Measurements from ENCODE around the gene MLF2. TPM values are rescaled to one million over a fixed set of nuclear protein-coding genes. Genes with fewer than 3 reads are reported as not detected.

Gene MLF2, protein sequence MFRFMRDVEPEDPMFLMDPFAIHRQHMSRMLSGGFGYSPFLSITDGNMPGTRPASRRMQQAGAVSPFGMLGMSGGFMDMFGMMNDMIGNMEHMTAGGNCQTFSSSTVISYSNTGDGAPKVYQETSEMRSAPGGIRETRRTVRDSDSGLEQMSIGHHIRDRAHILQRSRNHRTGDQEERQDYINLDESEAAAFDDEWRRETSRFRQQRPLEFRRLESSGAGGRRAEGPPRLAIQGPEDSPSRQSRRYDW
- total RNA-seq (2022; extraction: Qiagen RNA extraction), result 268 to 304 TPM (median 292 TPM) in 5 replicates

GRCh38 chr12:6752921-6753771, at the start of gene MLF2:
Gene MLF2, minus strand, starts transcription at chr12:6753141. Its CDS starts 807 bp downstream, at chr12:6752334.

DNA sequence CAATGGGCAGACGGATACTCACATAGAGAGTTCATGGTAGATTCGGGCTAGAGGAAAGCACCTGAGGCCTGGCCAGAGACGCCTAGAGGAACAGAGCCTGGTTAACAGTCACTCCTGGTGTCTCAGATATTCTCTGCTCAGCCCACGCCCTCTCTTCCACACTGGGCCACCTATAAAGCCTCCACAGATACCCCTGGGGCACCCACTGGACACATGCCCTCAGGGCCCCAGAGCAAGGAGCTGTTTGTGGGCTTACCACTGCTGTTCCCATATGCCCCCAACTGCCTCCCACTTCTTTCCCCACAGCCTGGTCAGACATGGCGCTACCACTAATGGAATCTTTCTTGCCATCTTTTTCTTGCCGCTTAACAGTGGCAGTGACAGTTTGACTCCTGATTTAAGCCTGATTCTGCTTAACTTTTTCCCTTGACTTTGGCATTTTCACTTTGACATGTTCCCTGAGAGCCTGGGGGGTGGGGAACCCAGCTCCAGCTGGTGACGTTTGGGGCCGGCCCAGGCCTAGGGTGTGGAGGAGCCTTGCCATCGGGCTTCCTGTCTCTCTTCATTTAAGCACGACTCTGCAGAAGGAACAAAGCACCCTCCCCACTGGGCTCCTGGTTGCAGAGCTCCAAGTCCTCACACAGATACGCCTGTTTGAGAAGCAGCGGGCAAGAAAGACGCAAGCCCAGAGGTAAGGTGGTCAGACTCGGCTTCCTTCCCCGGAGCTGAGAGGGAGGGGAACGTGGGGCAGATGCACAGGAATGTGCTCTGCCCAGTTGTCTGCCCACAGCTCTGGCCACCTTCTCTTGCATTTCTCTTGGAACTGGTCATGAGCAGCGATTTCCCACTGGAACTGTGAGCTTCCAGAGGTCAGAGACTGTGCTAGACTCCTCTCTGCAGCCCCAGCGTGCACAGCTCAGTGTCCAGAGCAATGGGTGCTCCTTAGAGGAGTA, 36.3 kb upstream of the MLF2 start, which contains the start of gene CD4:
Gene CD4, plus strand, starts transcription at position 557 of the 953 bp plus-strand sequence. CDS start 10,611 bp downstream, outside the sequence.

DNA sequence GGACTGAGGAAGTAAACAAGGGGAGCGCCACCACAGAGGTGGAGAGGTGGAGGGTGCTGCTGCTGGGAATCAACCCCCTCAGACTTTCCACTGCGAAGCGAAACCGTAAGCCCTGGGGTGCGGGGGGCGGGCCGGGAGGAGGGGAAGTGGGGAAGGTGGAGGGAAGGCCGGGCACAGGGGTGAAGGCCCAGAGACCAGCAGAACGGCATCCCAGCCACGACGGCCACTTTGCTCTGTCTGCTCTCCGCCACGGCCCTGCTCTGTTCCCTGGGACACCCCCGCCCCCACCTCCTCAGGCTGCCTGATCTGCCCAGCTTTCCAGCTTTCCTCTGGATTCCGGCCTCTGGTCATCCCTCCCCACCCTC, 19.4 kb upstream of the MLF2 start, which contains the start of gene LAG3:
Gene LAG3, plus strand, starts transcription at position 190 of the 365 bp plus-strand sequence. CDS start 333 bp downstream, outside the sequence.

DNA sequence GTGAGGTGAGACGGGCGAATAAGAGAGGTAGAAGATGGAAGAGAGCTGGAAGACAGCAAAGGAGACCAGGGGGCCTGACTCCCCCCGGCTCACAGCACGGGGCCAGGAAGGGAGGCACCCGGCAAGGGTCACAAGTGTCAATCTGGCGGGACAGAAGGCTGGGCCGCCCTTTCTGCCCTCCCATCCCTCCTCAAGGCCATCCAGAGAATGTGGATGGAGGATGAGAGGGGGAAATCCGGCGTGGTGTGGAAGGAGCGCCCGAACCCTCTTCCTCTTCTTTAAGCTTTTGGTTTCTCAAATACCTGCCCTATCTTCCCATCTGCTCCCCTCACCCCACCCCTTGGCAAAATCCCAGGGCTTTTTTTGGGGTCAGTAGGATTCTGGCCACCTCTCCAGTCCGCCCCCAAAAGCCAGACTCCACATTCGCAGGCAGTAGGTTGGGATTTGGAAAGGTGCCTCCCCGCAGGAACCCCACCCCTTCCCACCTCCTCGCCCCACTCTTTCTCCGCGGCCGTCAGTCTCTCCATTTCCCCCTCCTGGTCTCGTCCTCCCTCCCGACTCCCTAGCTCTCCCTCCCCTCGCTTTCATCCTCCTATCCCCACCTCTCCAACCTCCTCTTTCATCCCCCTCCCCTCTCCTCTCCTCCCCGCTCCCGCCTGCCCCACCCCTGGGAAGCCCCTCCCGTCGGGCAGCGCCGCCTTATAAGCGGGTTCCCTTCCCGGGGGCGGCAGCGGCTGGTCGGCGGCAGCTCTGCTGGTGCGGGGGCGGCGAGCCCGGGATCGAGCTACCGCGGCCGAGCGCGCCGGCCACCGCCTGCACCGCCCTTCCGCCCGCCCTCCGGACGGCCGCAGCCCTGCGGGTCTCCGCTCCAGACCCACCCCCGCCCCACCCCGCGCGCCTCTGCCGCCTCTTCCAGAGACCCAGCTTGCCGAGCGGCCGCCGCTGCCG, 13.0 kb upstream of the MLF2 start, which contains the start of gene PTMS:
Gene PTMS, plus strand, starts transcription at position 730 of the 948 bp plus-strand sequence. CDS start 343 bp downstream, outside the sequence.

GRCh38 chr12:6723607-6724408, 29.1 kb downstream of the MLF2 start, which contains the start of gene COPS7A:
Gene COPS7A, plus strand, starts transcription at chr12:6724046. Its CDS starts 611 bp downstream, at chr12:6724657.

DNA sequence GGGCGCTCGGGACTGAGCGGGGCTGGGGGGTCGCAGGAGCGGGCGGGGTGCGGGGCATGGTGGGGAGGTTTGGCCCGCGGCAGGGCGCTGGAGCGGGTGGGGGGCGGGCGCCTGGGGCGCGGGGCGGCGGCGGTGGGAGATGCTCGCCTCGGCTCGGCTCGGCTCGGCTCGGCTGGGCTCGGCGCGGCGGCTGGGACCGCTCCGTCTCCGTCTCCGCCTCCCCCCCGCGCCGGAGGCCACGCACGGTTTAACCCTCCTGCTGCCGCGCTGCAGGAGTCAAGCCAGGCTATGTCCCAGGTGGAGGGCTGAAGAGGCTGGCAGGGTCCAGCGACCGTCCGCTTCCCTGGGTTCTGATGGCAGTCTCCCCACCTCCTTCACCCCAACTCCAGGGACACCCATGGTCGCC, 52.3 kb downstream of the MLF2 start, which contains the start of gene PIANP:
Gene PIANP, minus strand, starts transcription at position 170 of the 406 bp plus-strand sequence. CDS start 2,754 bp downstream, outside the sequence.

Other genes starting within 250 kb of the MLF2 start
- 6,774 to 9,343 TPM (median 8,942 TPM) in 5 replicates for gene GAPDH, start 218.6 kb downstream of the MLF2 start, total RNA-seq (2022; extraction: Qiagen RNA extraction)
- 1.5 to 2.3 TPM (median 1.6 TPM) in 5 replicates for gene IFFO1, start 197.1 kb downstream of the MLF2 start, total RNA-seq (2022; extraction: Qiagen RNA extraction)
- 86.7 to 99.6 TPM (median 96.7 TPM) in 5 replicates for gene NOP2, start 184.8 kb downstream of the MLF2 start, total RNA-seq (2022; extraction: Qiagen RNA extraction)
- gene CHD4, start 145.8 kb downstream of the MLF2 start, total RNA-seq (2022; extraction: Qiagen RNA extraction), result 52.7 to 76.9 TPM (median 54.3 TPM) in 5 replicates
- 0.53 to 0.92 TPM (median 0.65 TPM) in 5 replicates for gene LPAR5, start 117.2 kb downstream of the MLF2 start, total RNA-seq (2022; extraction: Qiagen RNA extraction)
- 0.13 to 0.28 TPM (median 0.17 TPM) in 3 of 5 replicates, not detected in the others for gene ACRBP, start 105.7 kb downstream of the MLF2 start, total RNA-seq (2022; extraction: Qiagen RNA extraction)
- 12.0 to 17.7 TPM (median 14.7 TPM) in 5 replicates for gene ING4, start 90.0 kb downstream of the MLF2 start, total RNA-seq (2022; extraction: Qiagen RNA extraction)
- 50.4 to 60.8 TPM (median 56.9 TPM) in 5 replicates for gene ZNF384, start 63.8 kb downstream of the MLF2 start, total RNA-seq (2022; extraction: Qiagen RNA extraction)
- 0.75 to 1.00 TPM (median 0.92 TPM) in 5 replicates for gene PIANP, start 52.3 kb downstream of the MLF2 start, total RNA-seq (2022; extraction: Qiagen RNA extraction)
- gene COPS7A, start 29.1 kb downstream of the MLF2 start, total RNA-seq (2022; extraction: Qiagen RNA extraction), result 50.2 to 55.9 TPM (median 55.2 TPM) in 5 replicates
- gene PTMS, start 13.2 kb upstream of the MLF2 start, total RNA-seq (2022; extraction: Qiagen RNA extraction), result 589 to 916 TPM (median 868 TPM) in 5 replicates
- 0.83 to 1.6 TPM (median 1.4 TPM) in 5 replicates for gene LAG3, start 19.4 kb upstream of the MLF2 start, total RNA-seq (2022; extraction: Qiagen RNA extraction)
- gene CD4, start 36.4 kb upstream of the MLF2 start, total RNA-seq (2022; extraction: Qiagen RNA extraction), result 0.01 to 0.06 TPM in 2 of 5 replicates, not detected in the others
- gene GPR162, start 68.7 kb upstream of the MLF2 start, total RNA-seq (2022; extraction: Qiagen RNA extraction), result 0.26 to 0.41 TPM (median 0.33 TPM) in 5 replicates
- gene P3H3, start 75.3 kb upstream of the MLF2 start, total RNA-seq (2022; extraction: Qiagen RNA extraction), result 22.2 to 28.3 TPM (median 26.4 TPM) in 5 replicates
- 0.92 to 2.1 TPM (median 1.4 TPM) in 5 replicates for gene GNB3, start 87.8 kb upstream of the MLF2 start, total RNA-seq (2022; extraction: Qiagen RNA extraction)
- 72.8 to 80.0 TPM (median 76.6 TPM) in 5 replicates for gene CDCA3, start 98.1 kb upstream of the MLF2 start, total RNA-seq (2022; extraction: Qiagen RNA extraction)
- gene USP5, start 99.0 kb upstream of the MLF2 start, total RNA-seq (2022; extraction: Qiagen RNA extraction), result 71.9 to 93.6 TPM (median 77.7 TPM) in 5 replicates
- gene TPI1, start 114.4 kb upstream of the MLF2 start, total RNA-seq (2022; extraction: Qiagen RNA extraction), result 1,494 to 1,665 TPM (median 1,624 TPM) in 5 replicates
- gene SPSB2, start 120.2 kb upstream of the MLF2 start, total RNA-seq (2022; extraction: Qiagen RNA extraction), result 24.5 to 34.1 TPM (median 33.9 TPM) in 5 replicates
- 15.6 to 19.4 TPM (median 16.9 TPM) in 5 replicates for gene LRRC23, start 151.7 kb upstream of the MLF2 start, total RNA-seq (2022; extraction: Qiagen RNA extraction)
- gene ENO2, start 161.4 kb upstream of the MLF2 start, total RNA-seq (2022; extraction: Qiagen RNA extraction), result 29.0 to 33.1 TPM (median 32.0 TPM) in 5 replicates
- 50.9 to 76.0 TPM (median 73.6 TPM) in 5 replicates for gene ATN1, start 174.8 kb upstream of the MLF2 start, total RNA-seq (2022; extraction: Qiagen RNA extraction)
- gene RNU7-1, start 190.7 kb upstream of the MLF2 start, total RNA-seq (2022; extraction: Qiagen RNA extraction), result not detected in 5 replicates
- gene C12orf57, start 190.9 kb upstream of the MLF2 start, total RNA-seq (2022; extraction: Qiagen RNA extraction), result 261 to 320 TPM (median 303 TPM) in 5 replicates
- gene PTPN6, start 198.2 kb upstream of the MLF2 start, total RNA-seq (2022; extraction: Qiagen RNA extraction), result 9.1 to 13.5 TPM (median 10.5 TPM) in 5 replicates
- gene PHB2, start 217.5 kb upstream of the MLF2 start, total RNA-seq (2022; extraction: Qiagen RNA extraction), result 316 to 337 TPM (median 328 TPM) in 5 replicates
- 54.5 to 63.2 TPM (median 59.6 TPM) in 5 replicates for gene EMG1, start 217.8 kb upstream of the MLF2 start, total RNA-seq (2022; extraction: Qiagen RNA extraction)